GM20431 (cell line): ENCODE data around the gene ARCN1.
"Not testable (repeated sequence)": the region's sequence is repeated elsewhere in the genome, so short reads cannot be mapped to it uniquely, and the experiment has no call there.

Experiments used
- in situ Hi-C: fragments of 300-500 bp; cut with MseI, MboI; formaldehyde crosslinking; loops from one replicate; pipeline ENCODE4 v1.15.0; 2020; ENCODE audit warnings: low sequenced_read_pairs; ENCODE audit not compliant: unreplicated experiment

Gene ARCN1

DNA sequence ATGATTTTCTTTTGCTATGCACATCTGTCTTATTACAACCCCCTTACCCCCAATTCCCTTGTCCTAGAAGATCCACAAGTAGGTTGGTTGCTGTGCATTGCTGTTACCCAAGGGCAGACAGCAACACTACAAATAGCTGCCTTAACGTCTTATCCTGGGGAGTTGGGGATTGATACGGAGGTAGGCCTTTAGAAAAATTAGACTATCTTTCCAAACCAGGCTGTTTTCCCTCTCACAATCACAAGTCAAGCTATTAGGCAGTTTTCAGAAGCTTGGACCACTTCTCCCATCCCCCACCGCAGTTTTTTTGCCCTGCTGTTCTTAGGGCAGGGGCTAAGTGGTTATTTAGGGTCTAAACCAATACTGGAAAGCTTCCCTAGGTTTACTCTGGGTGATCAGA, 32.4 kb downstream of the ARCN1 start:
- in situ Hi-C loops, result no loop called here

- in situ Hi-C loops, result no loop called here
Measured at GRCh38 chr11:118605116-118605867, 33.1 kb downstream of the ARCN1 start.

DNA sequence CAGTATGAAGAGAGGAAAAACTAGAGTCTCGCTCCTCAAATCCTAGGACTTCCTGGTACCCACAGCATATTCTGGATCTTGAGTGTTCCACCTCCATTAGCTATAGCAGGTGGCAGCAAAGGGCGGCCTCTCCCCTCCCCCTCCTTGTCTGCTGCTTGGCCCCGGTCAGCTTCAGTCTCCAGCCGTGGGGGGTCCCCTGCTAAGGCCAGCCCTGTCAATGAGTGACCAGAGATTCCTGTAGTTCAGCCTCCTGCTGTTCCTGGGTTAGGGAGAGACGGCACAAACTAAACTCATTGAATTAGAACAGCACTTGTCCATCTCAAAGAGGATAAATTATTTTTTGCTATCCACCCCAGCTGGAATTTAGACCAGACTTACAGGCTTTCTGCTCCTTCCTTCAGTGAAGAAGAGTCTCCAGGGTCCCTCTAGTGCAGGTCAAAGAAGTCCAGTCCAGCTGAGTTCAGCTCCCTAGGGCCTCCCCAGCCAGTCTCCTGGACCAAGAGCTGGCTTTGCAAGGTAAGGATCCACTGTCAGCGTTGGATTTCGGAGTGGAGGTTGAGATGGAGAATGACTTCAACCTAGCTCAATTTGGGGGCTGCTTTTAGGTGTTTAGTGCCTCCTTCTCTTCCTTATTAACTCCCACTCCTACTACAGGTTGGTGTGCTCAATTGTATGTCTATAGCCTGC, 34.1 kb downstream of the ARCN1 start:
- in situ Hi-C loops, result no loop called here

DNA sequence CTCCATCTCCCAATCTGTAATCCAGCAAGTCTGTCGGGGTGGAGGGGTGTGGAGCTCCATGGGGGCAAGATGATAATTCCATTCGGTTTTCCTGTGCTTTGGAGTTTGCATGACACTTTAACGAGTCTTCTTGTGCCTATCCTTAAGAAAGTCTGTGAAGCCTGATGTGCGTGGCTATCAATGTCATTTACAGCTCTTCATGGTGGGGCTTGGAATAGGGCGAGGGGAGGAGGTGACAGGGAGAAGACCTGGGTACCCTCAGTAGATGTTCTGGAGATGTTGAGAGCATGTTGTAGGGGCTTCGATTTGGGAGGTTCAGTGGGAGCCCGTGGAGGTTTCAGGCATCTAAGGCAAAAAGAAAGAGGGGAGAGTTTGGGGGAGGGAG, 34.6 kb downstream of the ARCN1 start:
- in situ Hi-C loops, result no loop called here

GRCh38 chr11:118607401-118608359, 35.5 kb downstream of the ARCN1 start, which contains the start of gene PHLDB1:
TSS of gene PHLDB1 (plus strand) at chr11:118607615. CDS start at chr11:118613837, 6,222 bp downstream.
- in situ Hi-C loops, result no loop called here

GRCh38 chr11:118608360-118609227, 36.4 kb downstream of the ARCN1 start:
- in situ Hi-C loops, result no loop called here

DNA sequence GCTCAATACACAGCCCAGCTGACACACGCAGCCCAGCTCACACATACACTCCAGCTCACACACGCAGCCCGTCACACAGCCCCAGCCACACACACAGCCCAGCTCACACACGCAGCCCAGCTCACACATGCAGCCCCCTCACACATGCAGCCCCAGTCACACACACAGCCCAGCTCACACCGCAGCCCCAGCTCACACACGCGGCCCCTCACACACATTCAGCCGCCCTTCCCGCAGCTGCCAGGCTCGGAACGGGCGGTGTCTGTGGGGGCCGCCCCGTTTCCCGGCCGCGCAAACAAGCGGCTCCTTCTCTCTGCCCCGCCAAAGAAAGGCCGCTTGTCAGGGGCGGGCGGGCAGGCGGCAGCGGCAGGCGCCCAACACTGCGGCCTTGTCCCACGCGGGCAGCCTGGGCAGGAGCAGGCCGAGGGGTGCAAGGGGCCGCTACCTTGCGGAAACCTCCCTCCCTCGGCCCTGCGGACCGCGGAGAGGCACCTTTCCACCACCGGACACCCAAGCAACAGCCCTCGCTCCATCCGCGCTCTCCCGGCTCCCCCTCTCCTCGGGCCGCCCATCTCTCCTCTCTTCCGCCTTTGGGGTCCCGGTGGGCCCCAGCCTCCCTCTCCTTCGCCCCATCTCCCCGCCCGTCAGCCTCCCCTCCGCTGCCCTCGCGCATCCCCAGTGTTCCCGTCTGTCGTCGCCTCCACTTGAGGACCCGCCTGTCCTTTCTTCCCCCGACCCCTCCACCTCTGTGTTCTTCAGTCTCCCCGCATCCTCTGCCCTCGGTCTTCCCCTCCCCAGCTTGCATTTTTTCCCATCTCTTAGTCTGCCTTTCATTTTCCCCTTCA, 37.4 kb downstream of the ARCN1 start:
- in situ Hi-C loops, result no loop called here

- in situ Hi-C loops, result no loop called here
Measured at GRCh38 chr11:118610225-118610772, 38.1 kb downstream of the ARCN1 start.

- in situ Hi-C loops, result no loop called here
Measured at GRCh38 chr11:118610773-118611432, 38.7 kb downstream of the ARCN1 start.

- in situ Hi-C loops, result not testable (repeated sequence)
Measured at GRCh38 chr11:118611433-118611795, 39.2 kb downstream of the ARCN1 start.

- in situ Hi-C loops, result no loop called here
Measured at GRCh38 chr11:118612378-118612777, 40.2 kb downstream of the ARCN1 start.

DNA sequence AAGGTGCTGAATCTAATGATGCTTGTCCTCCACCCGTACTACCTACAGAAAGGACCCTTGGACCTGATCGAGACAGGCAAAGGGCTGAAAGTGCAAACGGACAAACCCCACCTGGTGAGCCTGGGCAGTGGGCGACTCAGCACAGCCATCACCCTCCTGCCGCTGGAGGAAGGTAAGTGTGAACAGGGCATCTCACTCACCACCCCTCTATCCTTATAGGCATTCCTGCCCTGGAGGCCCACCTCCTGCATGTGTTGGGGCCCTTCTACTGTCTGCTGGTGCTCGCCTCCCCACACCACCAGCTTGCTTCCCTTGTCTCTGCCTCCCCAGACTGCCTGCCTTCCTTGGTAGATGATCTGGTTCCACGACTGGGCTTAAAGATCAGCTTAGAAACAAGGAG, 42.3 kb downstream of the ARCN1 start:
- in situ Hi-C loops, result no loop called here

- in situ Hi-C loops, result no loop called here
Measured at GRCh38 chr11:118615282-118615975, 43.2 kb downstream of the ARCN1 start.

DNA sequence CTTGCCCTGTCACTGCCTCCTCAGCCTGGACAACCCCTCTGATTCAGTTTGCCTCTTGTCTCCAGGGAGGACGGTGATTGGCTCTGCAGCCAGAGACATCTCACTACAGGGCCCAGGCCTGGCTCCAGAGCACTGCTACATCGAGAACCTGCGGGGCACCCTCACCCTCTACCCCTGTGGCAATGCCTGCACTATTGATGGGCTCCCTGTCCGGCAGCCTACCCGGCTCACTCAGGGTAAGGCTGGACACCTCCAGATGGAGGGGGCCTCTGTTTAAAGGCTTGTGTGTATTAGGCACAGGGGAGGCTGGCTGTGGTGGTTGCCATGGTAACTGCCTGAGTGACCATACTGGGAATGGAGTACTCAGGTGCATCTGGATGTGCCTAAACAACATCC, 43.8 kb downstream of the ARCN1 start:
- in situ Hi-C loops, result no loop called here

- in situ Hi-C loops, result no loop called here
Measured at GRCh38 chr11:118618115-118618990, 46.1 kb downstream of the ARCN1 start.

- in situ Hi-C loops, result no loop called here
Measured at GRCh38 chr11:118618991-118619375, 46.8 kb downstream of the ARCN1 start.
